ENCODE data around the gene PIGL. TPM values are rescaled to one million over a fixed set of nuclear protein-coding genes. Genes with fewer than 3 reads are reported as not detected.
"Not testable (repeated sequence)": the region's sequence is repeated elsewhere in the genome, so short reads cannot be mapped to it uniquely, and the experiment has no call there.

PIGL gene
- total and polyA plus RNA-seq, 2 donors (not counting 1 experiment from before 2014, with no cell fraction given) = 16.4 to 19.3 TPM

GRCh38 chr17:16190703-16191360 lies 26.2 kb upstream of the PIGL start:
- Histone ChIP-seq H3K4me1 (ENCODE audit: control insufficient read depth, extremely low read depth, insufficient read depth, low read length) (peaks cover 3% of the 10 kb centered on the region), H3K4me2 (ENCODE audit: extremely low read depth, insufficient read depth, low read length) (no peak overlapping the region), H3K9me3 (ENCODE audit: control insufficient read depth, insufficient read depth, low read depth, low read length) (no peaks in the 10 kb centered on the region), H3K79me2 (ENCODE audit: control insufficient read depth, insufficient read depth, low read length) (peaks cover 29% of the 10 kb centered on the region), H4K20me1 (ENCODE audit: control insufficient read depth, extremely low read depth, insufficient read depth, low read length) (no peaks in the 10 kb centered on the region), H2AFZ (ENCODE audit: low read length) (no peak overlapping the region), H3K27ac (ENCODE audit: insufficient read depth, low read length) (no peak overlapping the region), H3K27me3 (ENCODE audit: control insufficient read depth, insufficient read depth, low read length) (no peaks in the 10 kb centered on the region), H3K9ac (ENCODE audit: insufficient read depth, low read length) (no peak overlapping the region), H3K4me3 (replicated peaks in 1 of 4; ENCODE audit: control extremely low read depth in 1 of 4, insufficient read depth in 1 of 4, low read depth in 3 of 4, low read length in 4 of 4) (no peak overlapping the region), H3K36me3 (ENCODE audit: control insufficient read depth, insufficient read depth, low read length) (no peaks in the 10 kb centered on the region)
- DNase-seq (ENCODE audit: low read depth in 2 of 2) = no peak
- TF ChIP-seq CTCF (conservative IDR thresholded peaks at IDR 0.05 in 1 of 2, IDR thresholded peaks at IDR 0.05 in 1 of 2; ENCODE audit: low read depth in 1 of 2, low read length in 2 of 2) (no peak), EZH2 (IDR thresholded peaks at IDR 0.05; ENCODE audit: low read length, missing control alignments) (no peak)

DNA sequence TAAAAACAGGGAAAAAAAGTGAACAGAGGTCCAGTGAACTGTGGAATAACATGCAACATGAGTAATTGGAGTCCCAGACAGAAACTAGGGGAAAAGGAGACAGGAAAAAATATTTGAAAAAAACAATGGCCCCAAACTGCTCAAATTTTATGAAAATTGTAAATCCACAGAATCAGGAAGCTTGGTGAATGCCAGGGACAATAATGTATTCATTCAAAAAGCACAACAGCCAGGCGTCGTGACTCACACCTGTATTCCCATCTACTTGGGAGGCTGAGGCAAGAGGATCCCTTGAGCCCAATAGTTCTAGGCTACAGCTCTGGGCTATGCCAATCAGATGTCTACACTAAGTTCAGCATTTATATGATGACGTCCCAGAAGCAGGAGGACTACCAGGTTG lies 25.4 kb upstream of the PIGL start:
- no peaks in the 10 kb centered on the region for H3K36me3 ChIP-seq (ENCODE audit: control insufficient read depth, insufficient read depth, low read length)
- peaks cover 3% of the 10 kb centered on the region for H3K4me1 ChIP-seq (ENCODE audit: control insufficient read depth, extremely low read depth, insufficient read depth, low read length)
- no peak for TF ChIP-seq EZH2 (IDR thresholded peaks at IDR 0.05; ENCODE audit: low read length, missing control alignments)
- TF ChIP-seq CTCF (conservative IDR thresholded peaks at IDR 0.05 in 1 of 2, IDR thresholded peaks at IDR 0.05 in 1 of 2; ENCODE audit: low read depth in 1 of 2, low read length in 2 of 2) = no peak
- no peak overlapping the region for H3K27ac ChIP-seq (ENCODE audit: insufficient read depth, low read length)
- H3K79me2 ChIP-seq (ENCODE audit: control insufficient read depth, insufficient read depth, low read length) = peaks cover 28% of the 10 kb centered on the region
- no peaks in the 10 kb centered on the region for H3K9me3 ChIP-seq (ENCODE audit: control insufficient read depth, insufficient read depth, low read depth, low read length)
- H3K4me2 ChIP-seq (ENCODE audit: extremely low read depth, insufficient read depth, low read length) = no peak overlapping the region
- H4K20me1 ChIP-seq (ENCODE audit: control insufficient read depth, extremely low read depth, insufficient read depth, low read length) = no peaks in the 10 kb centered on the region
- H3K27me3 ChIP-seq (ENCODE audit: control insufficient read depth, insufficient read depth, low read length) = no peaks in the 10 kb centered on the region
- H3K4me3 ChIP-seq (replicated peaks in 1 of 4; ENCODE audit: control extremely low read depth in 1 of 4, insufficient read depth in 1 of 4, low read depth in 3 of 4, low read length in 4 of 4) = no peak overlapping the region
- DNase-seq (ENCODE audit: low read depth in 2 of 2) = no peak
- no peak overlapping the region for H3K9ac ChIP-seq (ENCODE audit: insufficient read depth, low read length)
- no peak overlapping the region for H2AFZ ChIP-seq (ENCODE audit: low read length)

DNA sequence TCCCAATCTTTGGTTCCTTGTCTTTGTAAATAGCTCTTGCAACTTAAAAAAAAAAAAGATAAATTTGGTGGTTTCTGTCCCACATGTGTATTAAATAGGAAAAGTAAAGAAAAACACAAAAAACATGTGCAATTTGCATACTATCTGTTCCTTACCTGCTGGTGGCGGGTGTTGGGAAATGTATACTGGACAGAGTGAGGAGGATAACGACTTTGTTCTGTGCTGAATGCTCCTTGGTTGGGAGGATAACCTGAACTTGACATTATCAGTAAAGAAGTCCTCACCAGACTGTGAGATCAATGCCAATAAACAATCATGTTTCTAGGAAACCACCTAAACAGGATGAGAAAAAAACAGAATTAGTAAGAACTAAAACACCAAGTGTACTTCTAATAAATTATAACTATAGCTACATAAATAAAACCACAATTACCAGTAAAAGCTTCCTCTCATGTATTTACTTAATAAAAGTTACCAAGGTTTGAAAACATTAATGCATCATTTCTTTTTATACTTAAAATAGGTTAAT lies 22.6 kb upstream of the PIGL start:
- H3K9me3 ChIP-seq (ENCODE audit: control insufficient read depth, insufficient read depth, low read depth, low read length); H3K9ac ChIP-seq (ENCODE audit: insufficient read depth, low read length); H3K4me1 ChIP-seq (ENCODE audit: control insufficient read depth, extremely low read depth, insufficient read depth, low read length); DNase-seq (ENCODE audit: low read depth in 2 of 2); H3K27ac ChIP-seq (ENCODE audit: insufficient read depth, low read length); H3K27me3 ChIP-seq (ENCODE audit: control insufficient read depth, insufficient read depth, low read length); H2AFZ ChIP-seq (ENCODE audit: low read length); H4K20me1 ChIP-seq (ENCODE audit: control insufficient read depth, extremely low read depth, insufficient read depth, low read length); H3K4me3 ChIP-seq (replicated peaks in 1 of 4; ENCODE audit: control extremely low read depth in 1 of 4, insufficient read depth in 1 of 4, low read depth in 3 of 4, low read length in 4 of 4); H3K4me2 ChIP-seq (ENCODE audit: extremely low read depth, insufficient read depth, low read length); H3K36me3 ChIP-seq (ENCODE audit: control insufficient read depth, insufficient read depth, low read length): not testable (repeated sequence)
- H3K79me2 ChIP-seq (ENCODE audit: control insufficient read depth, insufficient read depth, low read length) = peaks cover 35% of the 10 kb centered on the region
